Kidney tubule cell (primary cell): ENCODE results near the gene POU5F1.
"Not testable (repeated sequence)": the region's sequence is repeated elsewhere in the genome, so short reads cannot be mapped to it uniquely, and the experiment has no call there.

Source experiments
- DNase-seq: peaks from one replicate; pipeline ENCODE4 v3.0.0-alpha.2; 2018; ENCODE audit warnings: low spot score

Gene POU5F1

DNA sequence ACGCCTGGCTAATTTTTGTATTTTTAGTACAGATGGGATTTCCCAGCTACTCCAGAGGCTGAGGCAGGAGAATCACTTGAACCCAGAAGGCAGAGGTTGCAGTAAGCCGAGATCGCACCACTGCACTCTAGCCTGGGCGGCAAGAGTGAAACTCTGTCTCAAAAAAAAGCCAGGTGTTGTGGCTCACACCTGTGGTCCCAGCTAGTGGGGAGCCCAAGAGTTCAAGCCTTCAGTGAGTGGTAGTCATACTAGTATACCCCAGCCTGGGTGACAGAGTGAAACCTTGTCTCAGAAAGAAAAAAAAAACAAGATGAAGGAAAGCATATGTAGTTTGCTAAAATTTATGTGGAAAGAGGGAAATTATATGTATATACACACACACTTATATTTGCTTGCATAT, 20.0 kb upstream of the POU5F1 start:
- no peak for DNase-seq

DNA sequence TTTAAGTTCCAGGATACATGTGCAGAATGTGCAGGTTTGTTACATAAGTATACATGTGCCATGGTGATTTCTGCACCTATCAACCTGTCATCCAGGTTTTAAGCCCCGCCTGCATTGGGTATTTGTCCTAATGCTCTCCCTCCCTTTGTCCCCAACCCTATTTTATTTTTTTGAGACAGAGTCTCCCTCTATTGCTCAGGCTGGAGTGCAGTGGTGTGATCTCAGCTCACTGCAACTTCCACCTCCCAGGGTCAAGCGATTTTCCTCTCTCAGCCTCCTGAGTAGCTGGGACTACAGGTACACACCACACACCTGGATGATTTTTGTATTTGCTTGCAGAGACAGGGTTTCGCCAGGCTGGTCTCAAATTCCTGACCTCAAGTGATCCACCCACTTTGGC, 18.7 kb upstream of the POU5F1 start:
- peak; percentile 37 for DNase-seq

DNA sequence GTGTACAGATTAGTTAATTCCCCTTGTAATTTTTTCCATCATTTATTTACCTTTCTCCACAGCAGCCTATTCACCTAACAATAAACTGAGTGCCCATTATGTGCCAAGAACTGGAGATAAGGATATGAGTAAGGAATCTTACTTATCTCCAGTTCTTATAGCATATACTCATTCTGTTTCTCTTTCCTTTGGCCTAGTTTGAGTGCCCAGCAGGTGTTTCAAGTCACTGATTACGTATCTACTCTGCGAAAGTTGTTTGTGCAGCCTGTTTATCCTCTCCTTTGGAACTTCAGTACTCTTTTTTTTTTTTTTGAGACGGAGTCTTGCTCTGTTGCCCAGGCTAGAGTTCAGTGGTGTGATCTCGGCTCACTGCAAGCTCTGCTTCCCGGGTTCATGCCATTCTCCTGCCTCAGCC, 17.3 kb upstream of the POU5F1 start:
- DNase-seq: peak; percentile 55

DNA sequence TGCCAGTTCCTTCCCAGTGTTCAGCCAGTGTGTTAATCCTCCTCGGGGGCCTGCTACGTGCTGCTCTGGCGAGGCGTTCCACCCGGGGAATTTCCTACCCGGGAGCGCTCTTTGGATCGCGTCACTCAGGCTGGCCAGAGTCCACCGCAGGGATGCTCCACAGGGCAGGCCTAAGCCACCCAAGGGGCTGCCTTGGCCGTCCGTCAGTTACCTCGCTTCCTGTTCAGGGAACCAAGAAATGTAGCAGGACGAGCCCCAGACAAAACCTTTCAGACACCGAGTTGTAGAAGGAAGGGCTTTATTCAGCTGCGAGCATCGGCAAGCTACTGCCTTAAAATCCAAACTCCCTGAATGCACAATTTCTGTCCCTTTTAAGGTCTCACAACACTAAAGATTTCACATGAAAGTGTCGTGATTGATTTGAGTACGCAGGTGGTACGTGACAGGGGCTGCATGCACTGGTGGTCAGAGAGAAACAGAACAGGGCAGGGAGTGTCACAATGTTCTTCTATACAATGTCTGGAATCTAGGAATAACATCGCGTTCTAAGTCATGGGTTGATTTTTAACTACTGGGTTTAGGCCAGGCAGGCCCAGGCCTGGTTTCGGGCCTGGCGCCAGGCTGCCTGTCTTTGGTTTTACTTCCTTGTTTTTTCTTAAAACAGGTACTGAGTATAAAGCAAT, 15.7 kb upstream of the POU5F1 start:
- peak; percentile 95 for DNase-seq

DNA sequence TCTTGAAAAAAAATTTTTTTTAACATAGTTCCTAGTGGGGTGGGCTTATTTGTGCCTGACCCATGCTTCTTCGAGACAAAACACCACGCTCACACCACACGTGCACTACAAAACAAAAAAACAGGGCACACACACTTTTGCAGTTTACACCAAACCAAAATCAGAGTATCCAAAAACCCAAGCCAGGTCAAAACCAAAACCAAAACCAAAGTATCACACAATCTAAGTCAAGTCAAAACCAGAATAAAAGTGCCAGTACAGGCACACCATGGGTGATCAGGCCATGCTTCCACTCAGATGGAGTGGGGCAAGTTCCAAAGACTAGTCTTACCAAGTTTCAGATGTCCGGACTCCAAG, 15.2 kb upstream of the POU5F1 start:
- not testable (repeated sequence) for DNase-seq

DNA sequence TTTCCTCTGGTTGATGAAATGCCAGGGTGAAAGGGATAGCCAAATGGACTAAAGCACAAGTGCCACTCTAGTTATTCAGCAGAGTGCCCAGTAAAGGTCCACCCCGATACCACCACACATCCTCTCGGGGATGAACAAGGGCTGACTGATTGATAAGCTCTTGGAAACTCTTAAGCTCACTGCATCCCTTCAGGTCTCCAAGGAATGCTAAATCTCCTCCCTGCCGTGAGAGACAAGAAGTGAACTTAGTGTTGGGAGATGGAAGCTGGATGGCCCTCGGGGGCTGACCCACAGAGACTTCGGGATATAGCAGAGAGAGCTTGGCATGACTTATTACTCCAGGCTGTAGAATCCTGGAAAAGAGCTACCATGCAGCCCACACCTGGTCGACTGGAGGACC, 13.4 kb upstream of the POU5F1 start:
- not testable (repeated sequence) for DNase-seq

DNA sequence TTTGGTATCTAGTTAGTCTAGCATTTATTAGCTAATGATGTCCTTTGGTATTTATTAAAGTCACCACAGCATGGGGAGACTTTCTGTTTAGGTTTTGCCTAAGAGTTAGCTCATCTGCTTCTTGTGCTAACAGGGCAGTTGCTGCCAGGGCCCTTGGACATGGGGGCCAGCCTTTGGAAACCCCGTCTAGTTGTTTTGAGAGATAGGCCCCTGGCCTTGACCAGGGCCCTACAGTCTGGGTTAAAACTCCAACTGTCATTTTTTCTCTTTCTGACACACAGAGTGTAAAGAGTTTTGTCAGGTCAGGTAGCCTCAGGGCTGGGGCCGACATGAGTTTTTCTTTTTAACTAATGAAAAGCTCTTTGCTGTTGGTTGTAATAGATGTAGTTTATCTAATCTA, 12.8 kb upstream of the POU5F1 start:
- DNase-seq: not testable (repeated sequence)

DNA sequence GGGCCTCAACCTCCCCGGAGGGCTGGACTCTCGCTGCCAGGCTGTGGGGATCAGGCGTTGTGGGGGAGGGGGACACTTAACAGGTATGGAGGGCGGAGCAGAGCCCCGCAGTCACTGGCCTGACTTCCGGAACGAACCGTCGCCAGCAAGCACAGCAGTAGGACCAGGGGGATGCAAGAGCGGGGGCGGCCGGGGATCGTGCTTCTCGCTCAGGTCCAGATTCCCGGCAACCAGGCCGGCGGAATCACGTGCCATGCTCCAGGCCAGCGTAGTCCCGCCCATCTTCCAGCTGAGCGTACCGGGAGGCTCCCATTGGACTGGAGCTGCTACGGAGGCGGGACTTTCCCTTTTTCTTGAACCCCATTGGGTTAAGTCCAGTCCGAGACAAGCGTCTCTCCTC, 10.0 kb upstream of the POU5F1 start:
- DNase-seq: no peak

DNA sequence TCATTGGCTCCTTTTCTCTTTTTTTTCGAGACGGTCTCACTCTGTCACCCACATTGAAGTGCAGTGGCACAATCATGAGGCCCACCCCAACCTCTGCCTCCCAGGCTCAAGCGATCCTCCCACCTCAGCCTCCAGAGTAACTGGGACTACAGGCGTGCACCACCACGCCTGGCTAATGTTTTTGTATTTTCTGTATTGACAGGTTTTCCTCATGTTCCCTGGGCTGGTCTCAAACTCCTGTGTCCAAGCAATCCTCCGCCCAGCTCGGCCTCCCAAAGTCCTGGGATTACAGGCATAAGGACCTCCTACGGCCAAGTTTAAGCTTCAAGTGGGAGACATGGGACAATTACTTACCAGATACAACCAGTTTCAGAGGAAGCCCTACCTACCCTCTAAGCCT, 9.4 kb upstream of the POU5F1 start:
- no peak for DNase-seq

DNA sequence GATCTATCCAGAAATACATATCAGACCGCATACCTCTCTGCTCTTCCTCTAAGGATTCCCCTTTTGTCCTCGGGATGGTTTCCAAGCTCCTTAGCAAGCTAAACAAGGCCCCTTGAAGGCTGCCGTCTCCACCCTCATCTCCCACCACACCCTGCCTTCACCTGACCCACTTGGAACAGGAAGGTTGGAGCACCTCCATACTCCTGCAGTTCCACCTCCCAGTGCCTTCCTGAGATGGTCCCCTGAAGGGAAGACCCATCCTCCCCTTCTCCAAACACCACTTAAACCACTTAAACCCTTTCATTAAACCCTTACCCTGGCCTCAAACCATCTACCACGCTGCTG, 8.5 kb upstream of the POU5F1 start:
- no peak for DNase-seq

DNA sequence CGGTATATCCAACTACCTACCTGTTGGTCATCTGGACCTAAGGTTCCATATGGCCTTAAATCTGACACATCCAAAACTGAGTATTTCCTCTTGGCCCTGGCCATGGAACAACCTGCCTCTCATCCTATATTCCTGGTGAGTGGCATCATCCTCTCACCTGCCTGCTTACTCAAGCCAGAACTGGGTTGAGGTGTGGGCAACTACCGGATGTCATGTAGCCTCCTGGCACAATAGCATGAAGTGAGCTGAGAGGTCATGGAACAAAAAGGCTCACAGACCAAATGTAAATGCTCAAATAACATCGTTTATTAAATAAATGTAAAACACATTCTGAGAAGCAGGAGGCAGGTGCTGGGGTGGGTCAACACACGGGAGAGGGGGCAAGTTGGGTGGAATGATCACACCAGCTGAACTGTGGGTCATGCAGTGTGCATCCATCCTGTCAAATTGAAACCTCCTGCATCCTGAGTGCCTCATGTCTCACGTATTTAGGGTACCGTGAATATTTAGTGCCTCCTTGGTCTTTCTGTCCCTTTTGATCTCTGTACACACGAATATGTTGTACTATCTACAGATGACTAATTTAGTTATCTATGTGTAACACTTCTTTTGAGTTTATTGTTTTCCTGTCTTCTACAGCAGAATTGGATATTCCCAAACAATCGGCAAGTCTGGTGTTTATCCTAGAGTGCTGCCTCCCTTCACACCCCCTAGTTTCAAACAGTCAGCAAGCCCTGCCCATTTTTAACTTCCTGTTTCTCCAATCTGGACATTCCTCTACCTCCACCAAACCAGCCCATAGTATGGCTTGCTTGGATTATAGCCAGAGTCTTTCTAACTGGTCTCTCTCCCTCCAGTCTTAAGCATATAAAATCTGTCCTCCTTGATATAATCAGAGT, 7.9 kb upstream of the POU5F1 start:
- DNase-seq: peak; percentile 42

DNA sequence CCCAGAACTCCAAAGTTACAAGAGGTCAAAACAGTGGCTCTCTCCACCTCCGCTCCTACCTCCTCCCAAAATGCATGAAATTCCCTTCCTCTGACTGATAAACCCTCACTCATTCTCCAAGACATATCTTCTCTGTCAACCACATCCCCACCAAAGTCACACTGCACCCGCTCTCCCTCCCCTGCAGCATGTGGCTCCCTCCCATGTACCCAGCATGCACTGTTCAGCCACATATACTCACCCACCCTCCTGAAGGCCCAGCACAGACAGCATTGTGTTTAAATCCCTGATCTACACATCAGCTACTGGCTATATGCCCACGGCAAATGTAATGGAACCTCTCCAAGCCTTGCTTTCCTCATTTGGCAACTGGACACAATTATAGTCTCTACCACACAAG, 5.5 kb upstream of the POU5F1 start:
- DNase-seq: peak; percentile 38

DNA sequence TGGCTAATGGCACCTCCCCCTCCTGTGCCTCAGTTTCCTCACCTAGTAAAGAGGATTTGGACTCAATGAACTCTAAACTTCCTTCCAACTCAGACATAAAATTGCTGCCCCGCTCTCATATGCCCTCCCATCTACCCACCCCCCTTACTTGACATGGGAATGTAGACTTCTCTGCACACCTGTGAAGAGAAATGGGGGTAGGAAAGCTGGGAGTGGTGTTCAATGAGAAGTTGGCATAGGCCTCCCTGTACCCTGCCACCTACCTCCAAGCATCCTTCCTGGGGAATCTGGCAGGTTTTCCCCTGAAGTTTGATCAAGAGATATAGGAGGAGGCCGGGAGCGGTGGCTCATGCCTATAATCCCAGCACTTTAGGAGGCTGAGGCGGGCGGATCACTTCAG, 3.9 kb upstream of the POU5F1 start:
- no peak for DNase-seq

DNA sequence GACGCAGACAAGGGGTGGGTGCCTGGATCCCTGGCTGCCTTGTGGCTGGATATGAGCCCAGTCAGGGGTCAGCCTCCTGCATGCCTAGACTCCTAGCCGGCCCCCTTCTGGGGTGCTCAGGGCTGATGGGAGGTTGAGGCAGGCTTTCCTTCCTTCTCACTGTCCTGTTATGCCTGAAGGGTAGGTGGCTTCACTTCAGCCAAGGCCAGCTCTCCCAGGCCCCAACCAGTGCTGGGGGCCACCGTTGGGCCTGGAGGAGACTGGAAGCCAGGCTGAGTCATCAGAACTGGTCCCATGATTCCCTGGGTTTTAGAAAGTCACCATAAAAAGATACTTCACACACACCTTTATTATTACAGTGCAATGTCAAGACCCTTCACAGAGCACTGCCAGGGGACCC, 2.9 kb upstream of the POU5F1 start:
- DNase-seq: no peak

DNA sequence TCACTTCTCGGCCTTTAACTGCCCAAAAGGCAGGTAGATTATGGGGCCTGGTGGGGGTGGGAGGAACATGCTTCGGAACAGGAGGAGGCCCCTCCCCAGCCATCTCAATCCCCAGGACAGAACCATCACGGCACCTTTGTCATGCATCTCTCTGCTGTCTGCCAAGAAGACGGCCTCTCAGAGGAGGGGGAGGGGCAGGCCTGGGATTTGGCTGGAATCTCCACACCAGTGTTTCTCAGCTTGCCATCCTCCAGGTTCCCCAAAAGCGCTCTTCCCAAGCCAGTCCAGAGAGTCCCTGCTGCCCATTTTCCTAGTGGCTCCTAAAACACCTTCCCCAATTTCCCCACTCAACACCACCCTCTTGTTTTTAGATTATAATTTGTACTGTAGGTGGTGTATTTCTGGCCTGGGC, 2.5 kb upstream of the POU5F1 start:
- no peak for DNase-seq

DNA sequence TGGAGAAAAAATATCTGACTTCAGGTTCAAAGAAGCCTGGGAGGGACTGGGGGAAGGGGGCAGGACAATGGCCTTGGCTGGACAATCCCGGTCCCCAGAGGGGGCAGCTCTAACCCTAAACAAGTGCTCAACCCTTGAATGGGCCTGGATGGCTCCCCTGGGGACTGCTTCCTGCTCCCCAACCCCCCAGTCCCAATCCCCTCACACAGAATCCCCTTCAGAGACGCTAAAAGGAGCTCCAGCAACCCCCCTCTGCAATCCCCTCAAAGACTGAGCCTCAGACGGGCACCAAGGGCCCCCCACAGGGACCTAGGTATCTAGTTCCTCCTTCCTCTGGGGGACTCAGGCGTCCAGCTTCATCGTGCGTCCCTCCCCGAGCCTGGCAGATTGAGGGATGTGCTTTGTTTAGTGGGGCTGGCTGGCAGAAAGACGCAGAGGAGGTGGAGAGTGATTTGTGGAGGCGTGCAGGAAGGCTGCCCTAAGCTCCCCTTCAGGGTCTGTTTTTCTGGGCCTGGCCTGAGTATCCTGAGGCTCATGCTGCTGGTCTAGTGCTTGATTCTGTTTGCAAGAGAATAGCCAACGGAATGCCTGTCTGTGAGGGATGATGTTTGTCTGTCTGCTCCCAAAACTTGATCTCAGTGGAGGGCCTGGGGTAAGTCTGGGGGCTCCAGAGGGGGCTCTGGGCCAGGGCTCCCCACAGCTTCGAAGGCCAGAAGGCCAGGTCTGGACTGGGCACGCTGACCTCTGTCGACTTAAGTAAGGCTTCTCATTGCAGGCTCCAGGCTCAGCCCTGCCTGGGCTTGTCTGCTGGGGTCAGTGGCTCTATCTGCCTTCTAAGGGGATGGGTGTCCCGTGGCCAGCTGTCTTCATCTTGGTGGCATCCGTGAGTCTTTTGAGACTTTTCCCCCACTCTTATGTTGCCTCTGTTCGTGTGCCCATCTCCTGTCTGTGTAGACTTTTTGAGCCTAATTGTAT, 1.7 kb upstream of the POU5F1 start:
- DNase-seq: no peak

DNA sequence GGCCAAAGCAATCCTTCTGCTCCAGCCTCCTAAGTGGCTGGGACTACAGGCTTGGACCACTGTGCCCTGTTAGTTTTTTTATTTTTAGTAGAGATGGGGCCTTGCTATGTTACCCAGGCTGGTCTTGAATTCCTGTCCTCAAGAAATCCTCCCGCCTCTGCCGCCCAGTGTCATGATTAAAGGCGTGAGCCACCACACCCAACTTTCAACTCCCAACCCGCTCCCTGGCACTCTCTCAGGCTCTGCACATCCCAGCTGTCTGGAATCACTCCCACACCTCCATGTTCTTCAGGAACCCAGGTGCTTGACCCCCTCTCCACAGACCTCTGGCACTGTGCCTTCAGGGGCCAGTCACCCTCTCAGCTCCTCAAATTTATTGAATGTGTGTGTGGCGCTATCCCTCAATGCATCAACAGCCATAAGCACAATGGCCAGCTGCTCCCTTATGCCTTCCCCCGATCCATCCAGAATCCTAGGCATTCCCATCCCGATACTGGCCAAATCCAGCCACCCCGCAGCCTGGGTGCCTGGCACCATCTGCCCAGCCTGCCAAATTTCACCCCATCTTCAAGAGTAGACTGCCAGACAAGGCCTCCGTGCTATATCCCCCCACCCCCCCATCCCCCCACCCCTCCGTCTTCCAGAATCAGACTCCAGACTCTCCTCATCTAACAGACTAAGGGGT, 647 bp upstream of the POU5F1 start:
- DNase-seq: no peak

DNA sequence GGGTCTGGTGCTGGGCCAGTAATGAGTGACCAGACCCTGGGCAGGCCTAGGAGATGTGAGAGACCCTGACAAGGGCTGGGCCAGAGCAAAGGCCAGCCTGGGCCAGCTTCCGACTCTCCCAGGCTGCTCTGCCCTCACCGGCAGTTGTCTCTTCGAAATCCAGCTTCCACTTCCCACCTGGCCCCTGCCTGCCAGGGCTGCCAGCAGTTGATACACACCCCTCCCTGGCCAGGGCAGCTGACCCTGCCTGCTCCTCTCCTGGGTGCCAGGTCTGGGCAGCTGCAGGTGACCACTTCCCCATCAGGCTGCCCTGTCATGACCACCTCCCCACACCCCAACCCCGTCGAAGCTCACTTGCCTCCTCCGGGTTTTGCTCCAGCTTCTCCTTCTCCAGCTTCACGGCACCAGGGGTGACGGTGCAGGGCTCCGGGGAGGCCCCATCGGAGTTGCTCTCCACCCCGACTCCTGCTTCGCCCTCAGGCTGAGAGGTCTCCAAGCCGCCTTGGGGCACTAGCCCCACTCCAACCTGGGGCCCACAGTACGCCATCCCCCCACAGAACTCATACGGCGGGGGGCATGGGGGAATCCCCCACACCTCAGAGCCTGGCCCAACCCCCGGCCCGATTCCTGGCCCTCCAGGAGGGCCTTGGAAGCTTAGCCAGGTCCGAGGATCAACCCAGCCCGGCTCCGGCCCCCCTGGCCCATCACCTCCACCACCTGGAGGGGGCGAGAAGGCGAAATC, 453 bp downstream of the POU5F1 start:
- not testable (repeated sequence) for DNase-seq

DNA sequence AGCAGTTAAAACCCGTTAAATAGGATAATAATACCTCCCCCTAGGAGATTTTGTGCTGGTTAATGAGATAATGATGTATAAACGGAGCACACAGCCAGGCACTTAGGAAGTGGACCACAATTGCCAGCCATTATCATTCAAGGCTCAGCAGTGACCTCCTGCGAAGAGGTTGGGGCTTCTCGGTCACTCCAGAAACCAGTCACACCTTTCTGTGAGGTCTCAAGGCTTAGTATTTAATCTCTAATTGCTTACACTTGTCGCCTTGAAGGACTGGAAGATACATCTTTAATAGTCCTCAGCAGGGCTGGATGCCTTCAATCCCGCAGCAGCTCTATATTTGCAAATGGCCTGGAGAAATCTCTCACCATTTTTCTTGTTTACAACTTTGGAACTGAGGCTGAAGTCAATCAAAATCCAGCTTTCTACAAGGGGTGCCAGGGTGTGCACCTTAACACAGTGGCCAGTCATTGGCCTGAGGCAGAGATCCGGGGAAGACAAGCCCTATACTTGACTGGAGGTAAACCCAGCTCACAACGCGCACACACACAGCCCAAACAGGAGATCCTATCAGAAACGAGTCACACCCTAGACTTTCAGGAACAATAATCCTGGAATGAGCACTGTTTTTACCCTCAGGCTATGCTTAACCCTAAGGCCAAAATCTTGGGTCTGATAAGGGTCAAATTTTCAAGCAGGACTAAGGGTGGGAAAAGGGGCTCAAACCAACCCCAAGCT, 1.2 kb downstream of the POU5F1 start:
- no peak for DNase-seq

DNA sequence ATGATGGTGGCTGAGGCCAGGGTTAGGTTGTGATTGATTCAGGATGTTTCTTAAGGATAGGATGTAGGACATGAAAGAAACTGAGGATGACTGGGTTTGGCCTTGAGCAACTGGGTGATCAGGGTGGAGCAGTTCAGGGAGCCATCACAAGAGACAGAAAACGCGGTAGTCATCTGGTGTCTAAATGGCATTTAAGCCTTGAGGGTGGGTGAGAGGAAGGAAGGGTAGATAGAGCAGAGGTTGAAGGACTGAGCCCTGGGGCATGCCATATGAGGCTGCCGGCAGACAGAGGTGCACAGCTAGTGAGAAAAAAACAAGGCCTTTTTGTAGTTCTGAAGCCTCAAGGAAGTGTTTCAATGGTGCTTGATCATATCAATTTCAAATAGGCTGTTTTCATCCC, 1.9 kb downstream of the POU5F1 start:
- DNase-seq: no peak

DNA sequence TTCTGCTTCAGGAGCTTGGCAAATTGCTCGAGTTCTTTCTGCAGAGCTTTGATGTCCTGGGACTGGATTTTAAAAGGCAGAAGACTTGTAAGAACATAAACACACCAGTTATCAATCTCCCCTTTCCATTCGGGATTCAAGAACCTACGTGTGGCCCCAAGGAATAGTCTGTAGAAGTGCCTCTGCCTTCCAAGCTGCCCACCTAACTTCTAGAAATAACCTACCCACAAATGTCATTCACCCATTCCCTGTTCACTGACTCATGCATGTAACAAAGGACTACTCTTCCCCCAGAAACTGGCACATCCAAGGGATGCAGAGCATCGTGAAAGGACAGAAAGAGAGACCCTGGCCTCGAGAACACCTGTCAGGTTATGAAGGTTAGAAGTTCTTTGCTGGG, 4.5 kb downstream of the POU5F1 start:
- DNase-seq: no peak
